Smooth muscle cell of the brain vasculature (primary cell): ENCODE data around the gene PALM.
"Not testable (repeated sequence)": the region's sequence is repeated elsewhere in the genome, so short reads cannot be mapped to it uniquely, and the experiment has no call there.

Experiments used
- DNase-seq: peaks from one replicate; pipeline ENCODE4 v3.0.0-alpha.2; 2012; ENCODE audit warnings: low read depth, low spot score

Gene PALM

GRCh38 chr19:708154-709143, at the start of gene PALM:
Gene PALM, plus strand, starts transcription at chr19:708935. Its CDS starts 212 bp downstream, at chr19:709147.
- no peak for DNase-seq

GRCh38 chr19:660793-661426, 47.8 kb upstream of the PALM start:
- no peak for DNase-seq

- no peak for DNase-seq
Measured at GRCh38 chr19:661427-662196, 47.1 kb upstream of the PALM start.

- no peak for DNase-seq
Measured at GRCh38 chr19:662207-662961, 46.4 kb upstream of the PALM start.

- DNase-seq = peak; percentile 77
Measured at GRCh38 chr19:662962-663681, 45.6 kb upstream of the PALM start, which contains the start of gene RNF126. Gene RNF126, minus strand, starts transcription at chr19:663214. Its CDS starts 93 bp downstream, at chr19:663121.

- no peak for DNase-seq
Measured at GRCh38 chr19:663682-664117, 45.0 kb upstream of the PALM start.

- DNase-seq = peak; percentile 55
Measured at GRCh38 chr19:664913-665443, 43.8 kb upstream of the PALM start.

- DNase-seq = not testable (repeated sequence)
Measured at GRCh38 chr19:666985-667573, 41.7 kb upstream of the PALM start.

GRCh38 chr19:668675-669434, 39.9 kb upstream of the PALM start:
- not testable (repeated sequence) for DNase-seq

GRCh38 chr19:670609-671075, 38.1 kb upstream of the PALM start:
- no peak for DNase-seq

GRCh38 chr19:674282-675151, 34.2 kb upstream of the PALM start:
- DNase-seq = no peak

- DNase-seq = no peak
Measured at GRCh38 chr19:676007-676338, 32.8 kb upstream of the PALM start.

- DNase-seq = no peak
Measured at GRCh38 chr19:676339-677105, 32.2 kb upstream of the PALM start, which contains the start of gene FSTL3. Gene FSTL3, plus strand, starts transcription at chr19:676392. Its CDS starts 32 bp downstream, at chr19:676424.

- DNase-seq = no peak
Measured at GRCh38 chr19:677201-677600, 31.5 kb upstream of the PALM start.

GRCh38 chr19:677601-678436, 30.9 kb upstream of the PALM start:
- DNase-seq = no peak

GRCh38 chr19:678791-679388, 29.8 kb upstream of the PALM start:
- no peak for DNase-seq
